Retinal pigment epithelial cell (primary cell): ENCODE data around the gene CNTN5.
A peak's percentile ranks its signal among the peaks of the same experiment; 100 is the strongest.

Experiments used
- DNase-seq: peaks from one replicate; pipeline ENCODE4 v3.0.0-alpha.2; 2010; ENCODE audit warnings: low read depth
- H3K4me3 ChIP-seq: 2 replicates; pipeline ENCODE4 v1.5.1; 2011; ENCODE audit warnings: mild to moderate bottlenecking, low read length, control low read depth, moderate library complexity
- TF ChIP-seq, protein P1 (sequence below): conservative IDR thresholded peaks from 2 replicates; pipeline ENCODE4 v1.5.1; 2011; ENCODE audit warnings: low read depth, low read length, control low read depth, inconsistent platforms

Gene CNTN5

DNA sequence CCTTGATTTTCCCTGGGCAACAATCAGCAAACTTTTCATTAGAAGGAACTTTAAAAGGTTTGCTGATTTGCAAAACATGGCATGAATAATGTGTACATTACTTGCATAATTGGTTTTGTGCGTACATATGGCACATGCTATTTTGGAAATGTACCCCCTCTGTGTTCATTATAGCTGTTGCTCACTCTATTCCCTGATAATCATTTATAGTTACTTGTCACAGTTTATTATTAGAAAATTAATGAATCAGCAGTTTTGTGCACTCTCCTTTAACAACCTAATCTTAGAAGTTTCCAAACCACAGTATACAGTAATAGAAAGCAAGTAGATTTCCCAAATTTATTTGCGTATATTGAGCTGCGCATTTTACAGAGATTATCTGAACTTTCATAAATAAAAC lies 389.9 kb downstream of the CNTN5 start:
- TF ChIP-seq, protein P1, sequence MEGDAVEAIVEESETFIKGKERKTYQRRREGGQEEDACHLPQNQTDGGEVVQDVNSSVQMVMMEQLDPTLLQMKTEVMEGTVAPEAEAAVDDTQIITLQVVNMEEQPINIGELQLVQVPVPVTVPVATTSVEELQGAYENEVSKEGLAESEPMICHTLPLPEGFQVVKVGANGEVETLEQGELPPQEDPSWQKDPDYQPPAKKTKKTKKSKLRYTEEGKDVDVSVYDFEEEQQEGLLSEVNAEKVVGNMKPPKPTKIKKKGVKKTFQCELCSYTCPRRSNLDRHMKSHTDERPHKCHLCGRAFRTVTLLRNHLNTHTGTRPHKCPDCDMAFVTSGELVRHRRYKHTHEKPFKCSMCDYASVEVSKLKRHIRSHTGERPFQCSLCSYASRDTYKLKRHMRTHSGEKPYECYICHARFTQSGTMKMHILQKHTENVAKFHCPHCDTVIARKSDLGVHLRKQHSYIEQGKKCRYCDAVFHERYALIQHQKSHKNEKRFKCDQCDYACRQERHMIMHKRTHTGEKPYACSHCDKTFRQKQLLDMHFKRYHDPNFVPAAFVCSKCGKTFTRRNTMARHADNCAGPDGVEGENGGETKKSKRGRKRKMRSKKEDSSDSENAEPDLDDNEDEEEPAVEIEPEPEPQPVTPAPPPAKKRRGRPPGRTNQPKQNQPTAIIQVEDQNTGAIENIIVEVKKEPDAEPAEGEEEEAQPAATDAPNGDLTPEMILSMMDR, result no peak
- DNase-seq, result no peak
- no peak overlapping the region for H3K4me3 ChIP-seq

DNA sequence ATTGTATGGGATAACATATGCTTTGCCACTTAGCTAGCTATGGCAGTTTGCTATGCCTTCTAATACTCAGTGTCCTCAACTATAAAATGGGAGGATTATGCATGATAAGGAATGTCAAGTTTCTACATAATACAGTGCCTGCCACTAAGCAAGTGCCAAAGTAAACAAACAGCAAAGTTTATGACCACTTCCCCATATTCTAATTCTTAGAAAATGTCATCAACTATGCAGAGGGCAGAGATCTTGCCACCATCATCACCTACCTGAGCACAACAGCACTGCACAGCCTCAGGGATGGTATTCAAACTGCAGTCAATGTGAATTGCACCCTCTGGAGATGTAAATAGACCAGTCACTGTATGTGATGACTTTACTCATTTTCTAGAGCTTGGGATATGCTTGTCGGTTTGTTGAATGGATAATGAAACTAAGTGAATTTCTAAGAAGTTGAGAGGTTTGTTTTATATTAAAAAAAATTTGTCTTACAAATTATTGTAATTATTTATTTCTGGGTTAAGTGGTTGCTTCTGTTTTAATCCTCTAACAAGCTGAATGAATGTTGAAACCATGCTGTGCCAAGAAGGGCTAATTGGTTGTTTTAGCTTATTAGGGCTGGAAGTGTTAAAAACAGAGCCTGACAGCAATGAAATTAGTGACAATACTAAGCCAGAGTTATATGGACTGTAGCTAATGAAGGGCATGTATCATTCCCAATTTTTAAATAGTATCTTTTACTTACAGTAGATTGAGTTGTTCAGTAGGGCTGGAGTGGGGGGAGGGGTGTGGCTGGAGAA lies 398.4 kb downstream of the CNTN5 start:
- TF ChIP-seq, protein P1, result no peak
- DNase-seq, result peak; percentile 52
- no peak overlapping the region for H3K4me3 ChIP-seq

DNA sequence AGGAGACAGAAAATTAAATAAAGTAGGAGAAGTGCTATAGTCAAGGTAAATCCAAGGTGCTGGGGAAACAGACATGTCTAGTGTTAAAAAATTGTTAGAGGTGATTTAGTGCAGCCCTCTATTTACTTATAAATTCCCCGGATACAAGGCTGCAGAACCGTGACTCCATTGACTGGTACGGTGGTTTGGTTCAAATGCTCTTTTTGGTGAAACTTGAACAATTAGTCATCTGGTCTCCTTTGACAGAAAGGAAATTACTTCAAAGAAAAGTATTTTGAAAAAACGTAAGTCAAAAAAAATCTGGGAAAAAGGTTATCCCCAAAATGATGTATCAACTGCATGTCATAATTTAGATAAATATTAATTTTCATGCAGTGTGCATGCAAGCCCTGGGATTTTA lies 399.2 kb downstream of the CNTN5 start:
- DNase-seq, result no peak
- TF ChIP-seq, protein P1, result no peak
- no peak overlapping the region for H3K4me3 ChIP-seq

DNA sequence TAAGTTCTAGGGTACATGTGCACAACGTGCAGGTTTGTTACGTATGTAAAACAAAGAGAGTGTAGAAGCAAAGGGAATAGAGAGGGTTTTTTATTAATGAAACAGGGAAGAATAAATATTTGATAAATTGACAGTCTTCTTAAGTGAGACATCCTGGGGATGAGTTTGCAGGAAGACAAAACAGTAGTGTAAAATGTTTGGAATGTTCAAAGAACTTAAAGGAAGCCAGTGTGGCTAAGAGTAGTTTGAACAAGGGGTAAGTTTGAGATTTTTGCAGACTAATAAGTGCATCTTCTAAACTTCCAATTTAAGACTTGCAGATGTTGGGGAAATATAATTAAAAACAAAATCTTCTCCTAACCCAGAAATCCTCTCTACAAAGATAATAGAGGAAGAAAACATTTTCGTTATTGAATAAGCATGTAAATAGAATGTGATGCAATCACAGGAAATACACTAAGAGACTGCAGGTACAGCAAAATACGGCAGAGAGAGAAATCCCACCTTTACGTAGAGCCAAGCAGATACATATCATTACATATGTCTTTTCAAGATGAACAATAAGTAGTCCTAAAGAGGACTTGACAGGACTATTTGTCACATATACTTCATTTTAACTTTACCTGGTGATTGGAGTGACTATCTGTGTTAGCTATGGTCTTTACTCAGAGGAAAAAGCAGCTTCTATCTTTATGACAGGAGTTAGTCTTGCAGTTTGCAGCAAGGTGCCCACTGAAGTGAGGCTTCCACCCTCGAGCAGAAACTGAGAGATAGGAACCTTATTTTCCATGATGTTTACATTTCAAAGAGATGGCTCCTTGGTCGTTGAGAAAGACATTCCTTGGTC lies 402.1 kb downstream of the CNTN5 start:
- no peak for DNase-seq
- TF ChIP-seq, protein P1, result no peak
- no peak overlapping the region for H3K4me3 ChIP-seq

DNA sequence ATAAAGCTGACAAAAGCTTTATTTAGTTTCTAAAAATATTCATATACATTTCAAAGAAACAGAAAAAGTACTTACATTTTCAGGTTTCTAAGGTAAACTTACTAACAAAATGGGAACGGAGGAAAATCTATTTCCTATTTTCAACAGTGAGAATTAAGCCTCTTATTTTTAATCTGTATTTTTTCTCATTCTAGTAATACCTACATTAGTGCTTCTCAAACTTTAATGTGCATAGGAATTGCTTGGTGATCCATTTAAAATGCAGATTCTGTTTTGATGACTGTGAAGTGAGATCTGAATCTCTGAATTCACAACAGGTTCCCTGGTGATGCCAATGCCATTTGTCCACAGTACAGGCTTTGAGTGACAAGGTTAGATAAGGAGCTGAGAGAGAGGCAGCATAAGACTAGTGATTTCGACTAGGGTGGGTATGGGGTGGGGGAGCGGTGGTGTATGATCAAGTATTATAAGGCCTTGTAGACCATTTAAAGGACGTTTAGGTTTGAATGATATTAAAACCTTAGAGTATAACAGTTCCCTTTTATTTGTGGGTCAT lies 402.8 kb downstream of the CNTN5 start:
- TF ChIP-seq, protein P1, result no peak
- DNase-seq, result no peak
- H3K4me3 ChIP-seq, result no peak overlapping the region

- DNase-seq, result no peak
- H3K4me3 ChIP-seq, result no peak overlapping the region
- TF ChIP-seq, protein P1, result no peak
Observed at GRCh38 chr11:99424313-99425084, 403.8 kb downstream of the CNTN5 start.
